Thyroid gland (tissue), 4 donors: Measurements from ENCODE around the gene RTL9.
"Not testable (repeated sequence)": the region's sequence is repeated elsewhere in the genome, so short reads cannot be mapped to it uniquely, and the experiment has no call there.

Source experiments
- CTCF ChIP-seq, 6 experiments: fragments of 200-600 bp in 3 of 6; fragments of 450-650 bp in 3 of 6; sonication (generic) in 3 of 6; IDR thresholded peaks; one replicate each; pipeline ENCODE4 v1.5.1; 2016 to 2019; ENCODE audit warnings: antibody characterized with exemption in 6 of 6, mild to moderate bottlenecking in 2 of 6, inconsistent platforms in 1 of 6, moderate library complexity in 1 of 6
- POLR2A ChIP-seq, 2 donors: fragments of 450-650 bp; IDR thresholded peaks; one replicate each; pipeline ENCODE4 v1.6.1; 2017; ENCODE audit warnings: antibody characterized with exemption in 2 of 2, mild to moderate bottlenecking in 2 of 2, moderate library complexity in 1 of 2

GRCh38 chrX:110406250-110406649 lies 47.6 kb downstream of the RTL9 start:
- TF ChIP-seq CTCF, POLR2A (IDR thresholded peaks at IDR 0.05): not testable (repeated sequence)
